HL-60 (cell line): Measurements from ENCODE around the gene PRKRA.
"Not testable (repeated sequence)": the region's sequence is repeated elsewhere in the genome, so short reads cannot be mapped to it uniquely, and the experiment has no call there.

Experiments
- DNase-seq, 2 experiments: peaks; one replicate each; pipeline ENCODE4 v3.0.0-alpha.2; 2010 to 2020; ENCODE audit warnings: low read depth in 1 of 2, low spot score in 1 of 2
- H3K27ac ChIP-seq: fragments of 250-450 bp; sonication (Bioruptor Pico); replicated peaks from 2 replicates; pipeline ENCODE4 v1.5.1; 2020; ENCODE audit warnings: mild to moderate bottlenecking, moderate library complexity
- H3K27me3 ChIP-seq: fragments of 250-450 bp; sonication (Bioruptor Pico); 2 replicates; pipeline ENCODE4 v1.5.1; 2021; ENCODE audit warnings: mild to moderate bottlenecking, moderate library complexity; ENCODE audit not compliant: insufficient read depth, poor library complexity, severe bottlenecking
- H3K4me3 ChIP-seq: replicated peaks from 2 replicates; pipeline ENCODE4 v1.5.1; 2011; ENCODE audit warnings: mild to moderate bottlenecking, control low read depth, low read length; ENCODE audit not compliant: insufficient read depth
- CTCF ChIP-seq: IDR thresholded peaks from one replicate; pipeline ENCODE4 v1.5.1; 2011; ENCODE audit warnings: low read length, control low read depth, inconsistent platforms; ENCODE audit not compliant: insufficient read depth
- GABPA ChIP-seq: IDR thresholded peaks from 2 replicates; pipeline ENCODE4 v1.6.1; 2012; ENCODE audit warnings: low read depth
- POLR2AphosphoS5 ChIP-seq: IDR thresholded peaks from 2 replicates; pipeline ENCODE4 v1.6.1; 2012; ENCODE audit warnings: low read depth
- REST ChIP-seq: IDR thresholded peaks from 2 replicates; pipeline ENCODE4 v1.6.1; 2012; ENCODE audit warnings: low read depth; ENCODE audit not compliant: insufficient replicate concordance
- SPI1 ChIP-seq: IDR thresholded peaks from 2 replicates; pipeline ENCODE4 v1.6.1; 2012; ENCODE audit warnings: low read depth, mild to moderate bottlenecking, borderline replicate concordance

PRKRA gene

GRCh38 chr2:178413472-178414265 lies 37.3 kb downstream of the PRKRA start:
- Histone ChIP-seq H3K4me3 (peak overlapping the region; percentile 60), H3K27me3 (no peaks in the 10 kb centered on the region), H3K27ac (peak overlapping the region; percentile 96)
- peak; percentile 58 to 86 for DNase-seq
- no peak for TF ChIP-seq REST
- peak; percentile 24; the same call in 1 of the 2 replicates for TF ChIP-seq POLR2AphosphoS5

GRCh38 chr2:178412453-178412852 lies 38.5 kb downstream of the PRKRA start:
- DNase-seq, H3K27me3 ChIP-seq, H3K27ac ChIP-seq, H3K4me3 ChIP-seq: not testable (repeated sequence)

GRCh38 chr2:178412047-178412446 lies 38.9 kb downstream of the PRKRA start:
- no peak for DNase-seq
- no peak overlapping the region for H3K4me3 ChIP-seq
- no peak overlapping the region for H3K27ac ChIP-seq
- TF ChIP-seq POLR2AphosphoS5 = no peak
- no peak for TF ChIP-seq REST
- no peak for TF ChIP-seq CTCF
- TF ChIP-seq SPI1 = no peak
- no peak for TF ChIP-seq GABPA
- no peaks in the 10 kb centered on the region for H3K27me3 ChIP-seq

- no peak overlapping the region for H3K4me3 ChIP-seq
- no peak for DNase-seq
- no peaks in the 10 kb centered on the region for H3K27me3 ChIP-seq
- H3K27ac ChIP-seq = no peak overlapping the region
- no peak for TF ChIP-seq GABPA
- no peak for TF ChIP-seq POLR2AphosphoS5
- no peak for TF ChIP-seq SPI1
- TF ChIP-seq CTCF = no peak
- no peak for TF ChIP-seq REST
Observed at GRCh38 chr2:178409261-178409660, 41.7 kb downstream of the PRKRA start.
